ENCODE measurements around the gene LBHD2.

The LBHD2 gene

GRCh38 chr14:103099081-103099732, 15.2 kb downstream of the LBHD2 start:
- H3K4me3 ChIP-seq (ENCODE audit: low read depth, low read length), result no peak overlapping the region
- no peak overlapping the region for H4K8ac ChIP-seq (ENCODE audit: low read depth, low read length)
- H3K27me3 ChIP-seq (ENCODE audit: insufficient read depth, low read length), result peaks cover 6% of the 10 kb centered on the region
- H3K27ac ChIP-seq (ENCODE audit: low read depth, low read length), result no peak overlapping the region
- no peak overlapping the region for H3K4me2 ChIP-seq (ENCODE audit: low read length)
- H3K23ac ChIP-seq (ENCODE audit: low read length), result no peak overlapping the region
- no peak overlapping the region for H4K12ac ChIP-seq (ENCODE audit: low read depth, low read length)
- no peak overlapping the region for H3K14ac ChIP-seq (ENCODE audit: low read length)
- H3K4me1 ChIP-seq (ENCODE audit: control insufficient read depth in 1 of 2, insufficient read depth in 2 of 2, low read length in 2 of 2), result peaks cover 10 to 23% of the 10 kb centered on the region in 2 experiments
- H3K36me3 ChIP-seq (ENCODE audit: control insufficient read depth in 1 of 2, insufficient read depth in 2 of 2, low read length in 2 of 2), result no peaks in the 10 kb centered on the region
- no peak overlapping the region for H3K4ac ChIP-seq (ENCODE audit: low read depth, low read length)
- H3K79me2 ChIP-seq (ENCODE audit: control insufficient read depth, insufficient read depth, low read length, poor library complexity), result no peaks in the 10 kb centered on the region
- WGBS (ENCODE audit: extremely low coverage, insufficient coverage, insufficient read length), result no CpG with 5 or more reads among the region's 12 CpGs
- peaks cover 5% of the 10 kb centered on the region for H3K9me3 ChIP-seq (ENCODE audit: insufficient read depth, low read depth, low read length)
- no peak overlapping the region for H2BK120ac ChIP-seq (ENCODE audit: insufficient read depth, low read length, poor library complexity)
- H2AFZ ChIP-seq (ENCODE audit: insufficient read depth, low read length, poor library complexity), result no peak overlapping the region
- DNase-seq, result no peak
- no peak overlapping the region for H3K9ac ChIP-seq (ENCODE audit: low read length)
- peaks cover 4% of the 10 kb centered on the region for H3K79me1 ChIP-seq (ENCODE audit: low read length)
- no peak overlapping the region for H2BK12ac ChIP-seq (ENCODE audit: low read length)
- no peak overlapping the region for H2AK5ac ChIP-seq (ENCODE audit: low read length)
- no peak overlapping the region for H2BK5ac ChIP-seq (ENCODE audit: low read depth, low read length, poor library complexity)
- no peak overlapping the region for H3K18ac ChIP-seq (ENCODE audit: low read length)
- H4K91ac ChIP-seq (ENCODE audit: low read depth, low read length), result peak overlapping the region; percentile 28

GRCh38 chr14:103099733-103100280, 15.8 kb downstream of the LBHD2 start:
- WGBS (ENCODE audit: extremely low coverage, insufficient coverage, insufficient read length), result no CpG with 5 or more reads among the region's 8 CpGs

GRCh38 chr14:103100281-103101121, 16.5 kb downstream of the LBHD2 start:
- Histone ChIP-seq H3K9ac (ENCODE audit: low read length) (no peak overlapping the region), H2AFZ (ENCODE audit: insufficient read depth, low read length, poor library complexity) (peak overlapping the region; percentile 4), H3K79me1 (ENCODE audit: low read length) (peaks cover 4% of the 10 kb centered on the region), H3K14ac (ENCODE audit: low read length) (peak overlapping the region; percentile 19), H3K36me3 (ENCODE audit: control insufficient read depth in 1 of 2, insufficient read depth in 2 of 2, low read length in 2 of 2) (no peaks in the 10 kb centered on the region), H3K79me2 (ENCODE audit: control insufficient read depth, insufficient read depth, low read length, poor library complexity) (no peaks in the 10 kb centered on the region), H3K27me3 (ENCODE audit: insufficient read depth, low read length) (peaks cover 10% of the 10 kb centered on the region), H3K4me3 (ENCODE audit: low read depth, low read length) (no peak overlapping the region), H3K4me1 (ENCODE audit: control insufficient read depth in 1 of 2, insufficient read depth in 2 of 2, low read length in 2 of 2) (peaks cover 12 to 25% of the 10 kb centered on the region in 2 experiments), H2BK5ac (ENCODE audit: low read depth, low read length, poor library complexity) (peak overlapping the region; percentile 18), H3K9me3 (ENCODE audit: insufficient read depth, low read depth, low read length) (peaks cover 5% of the 10 kb centered on the region), H2BK12ac (ENCODE audit: low read length) (no peak overlapping the region), H3K23ac (ENCODE audit: low read length) (no peak overlapping the region), H3K27ac (ENCODE audit: low read depth, low read length) (peak overlapping the region; percentile 32), H4K91ac (ENCODE audit: low read depth, low read length) (peak overlapping the region; percentile 28), H4K12ac (ENCODE audit: low read depth, low read length) (no peak overlapping the region), H3K18ac (ENCODE audit: low read length) (no peak overlapping the region), H3K4me2 (ENCODE audit: low read length) (peak overlapping the region; percentile 14), H2BK120ac (ENCODE audit: insufficient read depth, low read length, poor library complexity) (peak overlapping the region; percentile 4), H3K4ac (ENCODE audit: low read depth, low read length) (no peak overlapping the region), H4K8ac (ENCODE audit: low read depth, low read length) (peak overlapping the region; percentile 56), H2AK5ac (ENCODE audit: low read length) (no peak overlapping the region)
- WGBS (ENCODE audit: extremely low coverage, insufficient coverage, insufficient read length), result no CpG with 5 or more reads among the region's 25 CpGs
- DNase-seq, result peak; percentile 94 to 97

More at GRCh38 chr14:103099733-103100280, 15.8 kb downstream of the LBHD2 start:
- peak overlapping the region; percentile 4 for H2BK120ac ChIP-seq (ENCODE audit: insufficient read depth, low read length, poor library complexity)
- H3K4me3 ChIP-seq (ENCODE audit: low read depth, low read length), result no peak overlapping the region
- no peak overlapping the region for H3K9ac ChIP-seq (ENCODE audit: low read length)
- H2AFZ ChIP-seq (ENCODE audit: insufficient read depth, low read length, poor library complexity), result peak overlapping the region; percentile 4
- peaks cover 9% of the 10 kb centered on the region for H3K27me3 ChIP-seq (ENCODE audit: insufficient read depth, low read length)
- no peak overlapping the region for H2AK5ac ChIP-seq (ENCODE audit: low read length)
- no peak overlapping the region for H3K4me2 ChIP-seq (ENCODE audit: low read length)
- DNase-seq, result peak in 1 of 2 donors; percentile 48
- no peak overlapping the region for H3K4ac ChIP-seq (ENCODE audit: low read depth, low read length)
- no peaks in the 10 kb centered on the region for H3K79me2 ChIP-seq (ENCODE audit: control insufficient read depth, insufficient read depth, low read length, poor library complexity)
- no peaks in the 10 kb centered on the region for H3K36me3 ChIP-seq (ENCODE audit: control insufficient read depth in 1 of 2, insufficient read depth in 2 of 2, low read length in 2 of 2)
- peak overlapping the region; percentile 13 for H3K27ac ChIP-seq (ENCODE audit: low read depth, low read length)
- H3K14ac ChIP-seq (ENCODE audit: low read length), result peak overlapping the region; percentile 19
- H4K12ac ChIP-seq (ENCODE audit: low read depth, low read length), result no peak overlapping the region
- H4K8ac ChIP-seq (ENCODE audit: low read depth, low read length), result peak overlapping the region; percentile 56
- H3K9me3 ChIP-seq (ENCODE audit: insufficient read depth, low read depth, low read length), result peaks cover 5% of the 10 kb centered on the region
- H2BK5ac ChIP-seq (ENCODE audit: low read depth, low read length, poor library complexity), result peak overlapping the region; percentile 18
- H3K4me1 ChIP-seq (ENCODE audit: control insufficient read depth in 1 of 2, insufficient read depth in 2 of 2, low read length in 2 of 2), result peaks cover 12 to 23% of the 10 kb centered on the region in 2 experiments
- H3K18ac ChIP-seq (ENCODE audit: low read length), result no peak overlapping the region
- peak overlapping the region; percentile 28 for H4K91ac ChIP-seq (ENCODE audit: low read depth, low read length)
- peaks cover 4% of the 10 kb centered on the region for H3K79me1 ChIP-seq (ENCODE audit: low read length)
- no peak overlapping the region for H3K23ac ChIP-seq (ENCODE audit: low read length)
- H2BK12ac ChIP-seq (ENCODE audit: low read length), result peak overlapping the region; percentile 23

GRCh38 chr14:103101257-103101962, 17.4 kb downstream of the LBHD2 start:
- WGBS (ENCODE audit: extremely low coverage, insufficient coverage, insufficient read length), result no CpG with 5 or more reads among the region's 11 CpGs
- Histone ChIP-seq H2BK12ac (ENCODE audit: low read length) (no peak overlapping the region), H3K9me3 (ENCODE audit: insufficient read depth, low read depth, low read length) (peaks cover 5% of the 10 kb centered on the region)

More at GRCh38 chr14:103101257-103101962, 17.4 kb downstream of the LBHD2 start:
- no peak overlapping the region for H2BK5ac ChIP-seq (ENCODE audit: low read depth, low read length, poor library complexity)
- H3K79me1 ChIP-seq (ENCODE audit: low read length), result peaks cover 4% of the 10 kb centered on the region
- H4K12ac ChIP-seq (ENCODE audit: low read depth, low read length), result no peak overlapping the region
- peaks cover 10% of the 10 kb centered on the region for H3K27me3 ChIP-seq (ENCODE audit: insufficient read depth, low read length)
- H3K23ac ChIP-seq (ENCODE audit: low read length), result no peak overlapping the region
- no peaks in the 10 kb centered on the region for H3K36me3 ChIP-seq (ENCODE audit: control insufficient read depth in 1 of 2, insufficient read depth in 2 of 2, low read length in 2 of 2)
- no peak overlapping the region for H3K14ac ChIP-seq (ENCODE audit: low read length)
- no peak for DNase-seq
- no peak overlapping the region for H3K4ac ChIP-seq (ENCODE audit: low read depth, low read length)
- no peak overlapping the region for H2AK5ac ChIP-seq (ENCODE audit: low read length)
- H3K4me2 ChIP-seq (ENCODE audit: low read length), result no peak overlapping the region
- no peak overlapping the region for H3K9ac ChIP-seq (ENCODE audit: low read length)
- H3K27ac ChIP-seq (ENCODE audit: low read depth, low read length), result no peak overlapping the region
- no peak overlapping the region for H4K91ac ChIP-seq (ENCODE audit: low read depth, low read length)
- H3K4me3 ChIP-seq (ENCODE audit: low read depth, low read length), result no peak overlapping the region
- H3K79me2 ChIP-seq (ENCODE audit: control insufficient read depth, insufficient read depth, low read length, poor library complexity), result no peaks in the 10 kb centered on the region
- no peak overlapping the region for H3K18ac ChIP-seq (ENCODE audit: low read length)
- H2AFZ ChIP-seq (ENCODE audit: insufficient read depth, low read length, poor library complexity), result no peak overlapping the region
- H2BK120ac ChIP-seq (ENCODE audit: insufficient read depth, low read length, poor library complexity), result no peak overlapping the region
- H4K8ac ChIP-seq (ENCODE audit: low read depth, low read length), result no peak overlapping the region
- H3K4me1 ChIP-seq (ENCODE audit: control insufficient read depth in 1 of 2, insufficient read depth in 2 of 2, low read length in 2 of 2), result peaks cover 12 to 25% of the 10 kb centered on the region in 2 experiments

All from trophoblast cell (in vitro differentiated cells and primary cell).